AG04450 (cell line): ENCODE measurements around the gene DCAF5. TPM values are rescaled to one million over a fixed set of nuclear protein-coding genes. Genes with fewer than 3 reads are reported as not detected.

Experiments
- CTCF ChIA-PET: fragments of 300-600, 350-600 bp; formaldehyde crosslinking; extraction: SDS; loops from one replicate; lab custom pipeline; 2022; ENCODE audit warnings: antibody characterized with exemption, inconsistent platforms; lab: Charles Lee
- POLR2A ChIA-PET: fragments of 350-600 bp; formaldehyde crosslinking; extraction: SDS; loops from one replicate; lab custom pipeline; 2021; ENCODE audit warnings: antibody characterized with exemption, inconsistent platforms; lab: Yijun Ruan, JAX
- DNase-seq: peaks from one replicate; pipeline ENCODE4 v3.0.0-alpha.2; 2011; ENCODE audit warnings: low read depth, low spot score
- H3K27ac ChIP-seq: one replicate; pipeline ENCODE4 v1.5.1; 2012; ENCODE audit warnings: low read depth, low read length, control low read depth
- H3K27me3 ChIP-seq: one replicate; pipeline ENCODE4 v1.6.0; 2012; ENCODE audit warnings: low read length; ENCODE audit not compliant: control insufficient read depth, insufficient read depth
- H3K4me3 ChIP-seq: 2 replicates; pipeline ENCODE4 v1.5.1; 2011; ENCODE audit warnings: mild to moderate bottlenecking, low read depth, low read length, control low read depth
- H3K9me3 ChIP-seq: 2 replicates; pipeline ENCODE4 v1.5.1; 2012; ENCODE audit warnings: low read length; ENCODE audit not compliant: control insufficient read depth, insufficient read depth
- polyA plus RNA-seq: library from polyadenylated mRNA; depleted of rRNA; stranded (reverse); fragments of >200 nt; gene quantifications from 2 replicates; pipeline ENCODE4 v1.2.3, GENCODE V29; 2011
- TF ChIP-seq, protein P1 (sequence below): IDR thresholded peaks from 2 replicates; pipeline ENCODE4 v1.5.1; 2011; ENCODE audit warnings: low read depth, low read length, control low read depth, inconsistent platforms

The DCAF5 gene
- polyA plus RNA-seq, 1 experiment, result 32.4 TPM

DNA sequence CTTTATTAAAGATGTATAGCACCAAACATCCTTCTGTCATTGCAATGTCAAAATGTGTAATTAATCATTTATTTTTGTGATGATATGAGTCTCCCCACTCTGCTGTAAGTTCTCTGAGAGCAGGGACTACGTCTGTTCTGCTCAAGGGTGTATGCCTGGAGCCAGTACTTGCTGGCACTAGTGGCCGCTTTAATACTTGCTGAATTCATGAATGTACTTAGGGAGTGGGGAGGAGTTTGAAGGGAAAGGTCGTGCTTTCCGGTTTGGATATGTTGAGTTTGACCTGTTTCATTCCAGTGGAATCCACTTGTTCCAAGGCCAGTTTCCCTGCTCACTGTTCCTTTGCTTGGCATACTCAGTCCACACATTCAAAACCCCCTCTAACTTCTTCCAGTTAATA, 1.9 kb upstream of the DCAF5 start:
- no peaks in the 10 kb centered on the region; the same call in 1 of the 2 replicates for H3K9me3 ChIP-seq
- CTCF ChIA-PET, result no interaction called here
- DNase-seq, result no peak
- H3K4me3 ChIP-seq, result no peak overlapping the region
- H3K27me3 ChIP-seq, result peaks cover 5% of the 10 kb centered on the region
- POLR2A ChIA-PET, result interaction anchor here (1.7 kb wide), 1 partner anchor 25 kb away, joined by 4 read pairs; no protein-coding TSS in a partner anchor
- TF ChIP-seq, protein P1, sequence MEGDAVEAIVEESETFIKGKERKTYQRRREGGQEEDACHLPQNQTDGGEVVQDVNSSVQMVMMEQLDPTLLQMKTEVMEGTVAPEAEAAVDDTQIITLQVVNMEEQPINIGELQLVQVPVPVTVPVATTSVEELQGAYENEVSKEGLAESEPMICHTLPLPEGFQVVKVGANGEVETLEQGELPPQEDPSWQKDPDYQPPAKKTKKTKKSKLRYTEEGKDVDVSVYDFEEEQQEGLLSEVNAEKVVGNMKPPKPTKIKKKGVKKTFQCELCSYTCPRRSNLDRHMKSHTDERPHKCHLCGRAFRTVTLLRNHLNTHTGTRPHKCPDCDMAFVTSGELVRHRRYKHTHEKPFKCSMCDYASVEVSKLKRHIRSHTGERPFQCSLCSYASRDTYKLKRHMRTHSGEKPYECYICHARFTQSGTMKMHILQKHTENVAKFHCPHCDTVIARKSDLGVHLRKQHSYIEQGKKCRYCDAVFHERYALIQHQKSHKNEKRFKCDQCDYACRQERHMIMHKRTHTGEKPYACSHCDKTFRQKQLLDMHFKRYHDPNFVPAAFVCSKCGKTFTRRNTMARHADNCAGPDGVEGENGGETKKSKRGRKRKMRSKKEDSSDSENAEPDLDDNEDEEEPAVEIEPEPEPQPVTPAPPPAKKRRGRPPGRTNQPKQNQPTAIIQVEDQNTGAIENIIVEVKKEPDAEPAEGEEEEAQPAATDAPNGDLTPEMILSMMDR, result no peak
- no peak overlapping the region for H3K27ac ChIP-seq

DNA sequence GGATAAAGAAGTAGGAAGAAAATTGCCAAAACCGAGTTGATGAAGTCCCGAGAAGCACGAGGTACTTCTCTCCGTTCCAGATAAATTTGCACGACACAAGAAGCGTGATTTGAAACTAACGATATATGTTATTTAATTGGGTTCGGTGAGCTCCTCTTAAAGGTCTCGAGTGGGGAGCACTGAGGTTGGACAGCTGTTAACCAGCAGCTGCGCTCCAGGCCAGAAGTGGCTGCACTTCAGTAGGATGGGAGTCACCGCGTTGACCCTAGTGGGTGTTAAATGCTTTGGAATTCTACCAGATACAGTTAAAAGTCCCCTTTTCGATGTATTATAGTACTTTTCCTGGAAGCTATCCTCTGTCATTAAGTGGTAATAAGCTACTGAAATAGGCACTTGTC, 953 bp upstream of the DCAF5 start:
- TF ChIP-seq, protein P1, result no peak
- Histone ChIP-seq H3K9me3 (no peaks in the 10 kb centered on the region; the same call in 1 of the 2 replicates), H3K27ac (peak overlapping the region; percentile 77), H3K27me3 (peaks cover 2% of the 10 kb centered on the region), H3K4me3 (peak overlapping the region; percentile 88)
- ChIA-PET POLR2A (interaction anchor here (1.0 to 1.7 kb wide), 2 partner anchors 21 to 25 kb away, joined by 3 to 4 read pairs; no protein-coding TSS in a partner anchor), CTCF (interaction anchor here (0.8 to 1.2 kb wide), 2 partner anchors 25 to 89 kb away, joined by 3 to 4 read pairs; no protein-coding TSS in a partner anchor)
- no peak for DNase-seq

- H3K27ac ChIP-seq, result peak overlapping the region; percentile 77
- H3K9me3 ChIP-seq, result no peaks in the 10 kb centered on the region; the same call in 1 of the 2 replicates
- H3K27me3 ChIP-seq, result no peaks in the 10 kb centered on the region
- POLR2A ChIA-PET, result interaction anchor here (0.6 to 1.7 kb wide), 4 partner anchors 20 to 1818 kb away, joined by 3 to 4 read pairs (median 3); no protein-coding TSS in a partner anchor
- CTCF ChIA-PET, result interaction anchor here (0.8 to 3.8 kb wide), 3 partner anchors 20 to 90 kb away, joined by 3 to 17 read pairs (median 4); no protein-coding TSS in a partner anchor
- DNase-seq, result peak; percentile 78
- H3K4me3 ChIP-seq, result peak overlapping the region; percentile 88
- TF ChIP-seq, protein P1, result no peak
Measured at GRCh38 chr14:69153152-69153872, 393 bp upstream of the DCAF5 start.

DNA sequence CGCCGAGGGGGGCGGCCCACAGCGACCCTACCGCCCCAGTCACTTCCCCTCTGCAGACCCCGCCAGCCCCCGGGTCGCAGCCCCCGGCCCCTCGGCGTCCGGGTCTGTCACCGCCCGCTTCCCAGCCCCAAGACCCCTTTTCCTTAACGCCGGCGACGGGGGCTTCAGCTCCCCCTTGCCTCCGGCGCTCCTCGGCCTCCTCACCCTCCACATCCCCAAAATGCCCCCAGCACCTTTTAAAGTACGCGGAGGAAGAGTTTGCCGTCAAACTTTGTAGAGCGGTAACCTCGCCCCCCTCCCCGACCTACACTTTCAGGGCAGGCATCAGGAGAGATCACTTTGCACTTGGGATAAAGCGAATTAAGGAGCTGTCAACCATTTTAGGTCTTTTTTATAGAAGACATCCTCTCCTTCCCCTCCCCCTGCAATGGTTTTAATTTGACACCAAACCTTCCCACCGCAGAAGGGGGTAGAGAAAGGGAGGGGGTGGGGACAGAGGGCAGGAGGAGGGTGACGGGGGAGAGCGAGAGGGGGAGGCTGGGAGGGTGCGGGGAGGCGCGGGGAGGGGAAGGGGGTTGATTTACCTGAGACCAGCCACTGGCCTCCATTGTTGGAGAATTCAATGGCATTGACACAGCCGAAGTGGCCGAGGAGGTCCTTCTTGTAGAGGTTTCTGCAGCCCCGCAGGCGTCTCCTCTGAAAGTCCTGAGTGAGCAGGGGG, 578 bp downstream of the DCAF5 start:
- Histone ChIP-seq H3K9me3 (no peaks in the 10 kb centered on the region; the same call in 1 of the 2 replicates), H3K27me3 (no peaks in the 10 kb centered on the region), H3K4me3 (peak overlapping the region; percentile 88), H3K27ac (peak overlapping the region; percentile 81)
- TF ChIP-seq, protein P1, result no peak
- no peak for DNase-seq
- ChIA-PET CTCF (interaction anchor here (0.7 to 3.8 kb wide), 5 partner anchors 9 to 55 kb away, joined by 3 to 20 read pairs (median 3); no protein-coding TSS in a partner anchor), POLR2A (interaction anchor here (0.5 to 0.9 kb wide), 6 partner anchors 23 to 347 kb away, joined by 3 read pairs; partner anchors contain the start of genes ERH and SLC39A9)
